Effector memory CD8-positive, alpha-beta T cell (primary cell): ENCODE measurements around the gene ZNF438.

Experiments
- ATAC-seq: fragments of 150-1000 bp; cut with Tn5 transposase; replicated peaks from 2 replicates; pipeline ENCODE4 v1.10.0; 2021; ENCODE audit warnings: mild to moderate bottlenecking, moderate library complexity
- DNase-seq, 3 experiments: peaks; one replicate each; pipeline ENCODE4 v3.0.0; 2021
- H3K27ac Mint-ChIP-seq, 2 donors: one replicate each; pipeline ENCODE4 v1.8.0; 2022; ENCODE audit warnings: mild to moderate bottlenecking in 2 of 2, mixed read lengths in 2 of 2, moderate library complexity in 2 of 2
- H3K27me3 Mint-ChIP-seq, 2 donors: one replicate each; pipeline ENCODE4 v1.8.0; 2022; ENCODE audit warnings: mixed read lengths in 2 of 2
- H3K36me3 Mint-ChIP-seq: one replicate; pipeline ENCODE4 v1.8.0; 2022; ENCODE audit warnings: mild to moderate bottlenecking, moderate library complexity, mixed read lengths; ENCODE audit not compliant: insufficient read depth
- H3K4me1 Mint-ChIP-seq, 2 donors: one replicate each; pipeline ENCODE4 v1.8.0; 2022; ENCODE audit warnings: low read depth in 2 of 2, mixed read lengths in 2 of 2
- H3K4me3 Mint-ChIP-seq, 2 donors: one replicate each; pipeline ENCODE4 v1.8.0; 2022; ENCODE audit warnings: mild to moderate bottlenecking in 2 of 2, mixed read lengths in 2 of 2, moderate library complexity in 2 of 2
- H3K9me3 Mint-ChIP-seq, 2 donors: one replicate each; pipeline ENCODE4 v1.8.0; 2022; ENCODE audit warnings: mixed read lengths in 2 of 2

The ZNF438 gene

GRCh38 chr10:30842185-30842584 lies 189.5 kb downstream of the ZNF438 start:
- Mint-ChIP-seq H3K27ac (no peak overlapping the region), H3K4me3 (no peak overlapping the region), H3K27me3 (no peaks in the 10 kb centered on the region), H3K4me1 (peaks cover 0 to 4% of the 10 kb centered on the region in 2 donors), H3K36me3 (no peaks in the 10 kb centered on the region), H3K9me3 (no peaks in the 10 kb centered on the region)
- DNase-seq (no peak), ATAC-seq (no peak)

- DNase-seq: no peak
- Mint-ChIP-seq H3K27me3 (no peaks in the 10 kb centered on the region), H3K27ac (no peak overlapping the region), H3K36me3 (no peaks in the 10 kb centered on the region), H3K4me3 (no peak overlapping the region), H3K9me3 (no peaks in the 10 kb centered on the region), H3K4me1 (no peaks in the 10 kb centered on the region)
- ATAC-seq: no peak
These were observed 191.1 kb downstream of the ZNF438 start for GRCh38 chr10:30840395-30841050.

GRCh38 chr10:30839652-30840051 lies 192.0 kb downstream of the ZNF438 start:
- no peak overlapping the region for H3K27ac Mint-ChIP-seq
- DNase-seq (no peak), ATAC-seq (no peak)
- H3K27me3 Mint-ChIP-seq: no peaks in the 10 kb centered on the region
- H3K36me3 Mint-ChIP-seq: no peaks in the 10 kb centered on the region
- H3K4me1 Mint-ChIP-seq: no peaks in the 10 kb centered on the region
- H3K9me3 Mint-ChIP-seq: no peaks in the 10 kb centered on the region
- H3K4me3 Mint-ChIP-seq: no peak overlapping the region

GRCh38 chr10:30836406-30836805 lies 195.3 kb downstream of the ZNF438 start:
- Mint-ChIP-seq H3K4me1 (no peaks in the 10 kb centered on the region), H3K27me3 (no peaks in the 10 kb centered on the region), H3K4me3 (no peak overlapping the region), H3K9me3 (no peaks in the 10 kb centered on the region), H3K36me3 (no peaks in the 10 kb centered on the region), H3K27ac (no peak overlapping the region)
- ATAC-seq (no peak), DNase-seq (no peak)

DNA sequence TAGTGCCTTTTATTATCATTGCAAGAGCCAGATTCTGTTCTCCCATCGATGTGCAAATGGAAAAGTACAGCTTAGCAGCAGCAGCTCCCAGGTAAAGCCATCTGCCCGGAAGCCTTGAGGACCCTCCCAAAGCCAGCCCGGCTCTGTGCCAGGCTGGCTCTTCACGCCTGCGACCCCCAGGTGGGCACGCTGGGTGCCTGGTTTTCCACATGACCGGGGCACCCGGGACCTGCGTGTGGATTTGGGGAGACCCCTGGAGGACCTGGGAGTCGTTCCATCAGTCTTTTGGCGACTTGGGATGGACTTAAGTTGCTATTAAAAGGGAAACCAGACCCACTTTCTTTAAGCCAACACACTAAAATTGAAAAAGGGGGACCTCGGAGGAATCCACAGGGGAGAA lies 196.5 kb downstream of the ZNF438 start:
- H3K27ac Mint-ChIP-seq: no peak overlapping the region
- no peaks in the 10 kb centered on the region for H3K9me3 Mint-ChIP-seq
- no peak overlapping the region for H3K4me3 Mint-ChIP-seq
- no peaks in the 10 kb centered on the region for H3K4me1 Mint-ChIP-seq
- no peak for ATAC-seq
- DNase-seq: no peak
- no peaks in the 10 kb centered on the region for H3K27me3 Mint-ChIP-seq
- H3K36me3 Mint-ChIP-seq: no peaks in the 10 kb centered on the region

- Mint-ChIP-seq H3K36me3 (no peaks in the 10 kb centered on the region), H3K9me3 (no peaks in the 10 kb centered on the region), H3K27ac (no peak overlapping the region), H3K4me3 (no peak overlapping the region), H3K27me3 (no peaks in the 10 kb centered on the region), H3K4me1 (no peaks in the 10 kb centered on the region)
- no peak for DNase-seq
- no peak for ATAC-seq
These were observed 197.0 kb downstream of the ZNF438 start for GRCh38 chr10:30834651-30835050.

DNA sequence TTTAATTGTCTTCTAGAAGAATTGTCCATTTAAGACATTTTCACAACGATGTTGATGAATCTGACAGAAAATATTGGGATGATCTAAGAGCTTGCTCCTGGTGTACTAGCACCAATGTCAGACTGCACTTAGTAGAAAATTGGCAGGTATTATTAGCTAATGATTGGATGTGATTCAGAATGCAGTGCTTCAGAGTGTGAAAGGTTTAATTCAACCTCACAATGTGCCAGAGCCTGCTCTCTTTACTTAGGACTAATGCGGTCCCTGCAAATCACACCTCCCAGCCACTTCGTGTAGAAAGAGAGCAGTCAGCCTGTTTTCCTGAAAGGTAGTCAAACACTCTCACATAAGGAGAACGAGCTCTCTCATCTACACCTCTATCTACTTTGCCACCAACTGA lies 197.5 kb downstream of the ZNF438 start:
- Mint-ChIP-seq H3K27ac (no peak overlapping the region), H3K4me3 (no peak overlapping the region), H3K9me3 (no peaks in the 10 kb centered on the region), H3K36me3 (no peaks in the 10 kb centered on the region), H3K4me1 (no peaks in the 10 kb centered on the region), H3K27me3 (no peaks in the 10 kb centered on the region)
- no peak for DNase-seq
- no peak for ATAC-seq

DNA sequence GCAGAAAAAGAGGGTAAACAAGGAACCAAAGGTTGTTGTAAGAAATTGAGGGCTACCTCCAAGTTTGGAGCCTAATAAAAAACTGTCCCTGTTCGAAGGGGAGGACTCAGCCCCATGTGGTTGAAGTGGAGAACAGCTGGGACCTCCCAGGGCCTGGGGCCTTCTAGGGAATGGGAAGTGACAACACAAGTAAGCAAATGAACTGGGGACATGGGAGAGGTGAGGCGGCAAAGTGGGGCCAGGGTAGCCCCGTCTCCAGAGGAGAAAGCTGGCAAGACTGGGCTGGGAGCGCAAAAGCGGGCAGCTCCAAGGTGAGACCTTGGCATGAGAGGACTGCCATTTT lies 198.1 kb downstream of the ZNF438 start:
- Mint-ChIP-seq H3K4me1 (no peaks in the 10 kb centered on the region), H3K4me3 (no peak overlapping the region), H3K27me3 (no peaks in the 10 kb centered on the region), H3K9me3 (no peaks in the 10 kb centered on the region), H3K36me3 (no peaks in the 10 kb centered on the region), H3K27ac (no peak overlapping the region)
- no peak for DNase-seq
- no peak for ATAC-seq

DNA sequence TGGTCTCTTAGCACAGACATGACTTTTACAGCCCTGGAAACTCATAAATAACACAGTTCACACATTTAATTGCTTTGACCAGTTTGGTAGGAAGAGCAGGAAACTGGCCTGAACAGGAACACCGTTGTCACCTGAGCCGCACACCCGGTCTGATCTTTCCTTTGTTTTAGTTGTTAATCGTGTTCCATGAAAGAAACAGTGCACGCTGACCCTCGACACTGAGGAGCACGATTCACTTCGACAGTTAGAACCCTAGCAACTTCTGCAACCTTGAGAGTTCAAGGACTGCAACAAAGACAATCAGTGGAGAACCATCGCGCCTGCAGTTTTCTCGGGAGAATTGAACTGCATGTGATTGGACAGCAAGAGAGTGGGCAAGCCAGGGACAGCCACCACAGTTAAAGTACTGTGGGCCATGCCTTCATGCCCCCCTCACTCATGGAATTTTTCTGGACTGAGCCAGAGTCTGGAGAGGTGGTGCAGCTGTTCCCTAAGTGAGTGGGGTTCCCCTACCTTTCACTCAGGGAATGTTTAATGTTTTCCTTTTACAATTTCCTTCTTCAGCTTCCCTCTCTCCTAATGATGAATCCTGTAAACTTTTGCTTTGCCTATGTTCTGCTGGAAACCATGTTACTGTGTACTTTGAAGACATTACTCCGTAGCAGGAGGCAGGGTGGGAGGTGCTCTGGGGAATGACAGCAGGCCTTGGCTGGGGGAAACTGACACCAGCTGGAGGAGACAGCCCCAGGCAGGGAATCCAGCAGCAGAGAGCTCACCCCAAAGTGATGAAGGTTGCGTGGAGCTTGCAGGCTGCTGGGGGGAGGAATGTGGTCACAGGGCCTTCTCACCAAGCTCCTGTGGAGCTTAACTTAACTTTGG lies 198.7 kb downstream of the ZNF438 start:
- H3K27me3 Mint-ChIP-seq: no peaks in the 10 kb centered on the region
- no peak for DNase-seq
- H3K36me3 Mint-ChIP-seq: no peaks in the 10 kb centered on the region
- no peak for ATAC-seq
- no peaks in the 10 kb centered on the region for H3K4me1 Mint-ChIP-seq
- no peak overlapping the region for H3K27ac Mint-ChIP-seq
- no peak overlapping the region for H3K4me3 Mint-ChIP-seq
- no peaks in the 10 kb centered on the region for H3K9me3 Mint-ChIP-seq

DNA sequence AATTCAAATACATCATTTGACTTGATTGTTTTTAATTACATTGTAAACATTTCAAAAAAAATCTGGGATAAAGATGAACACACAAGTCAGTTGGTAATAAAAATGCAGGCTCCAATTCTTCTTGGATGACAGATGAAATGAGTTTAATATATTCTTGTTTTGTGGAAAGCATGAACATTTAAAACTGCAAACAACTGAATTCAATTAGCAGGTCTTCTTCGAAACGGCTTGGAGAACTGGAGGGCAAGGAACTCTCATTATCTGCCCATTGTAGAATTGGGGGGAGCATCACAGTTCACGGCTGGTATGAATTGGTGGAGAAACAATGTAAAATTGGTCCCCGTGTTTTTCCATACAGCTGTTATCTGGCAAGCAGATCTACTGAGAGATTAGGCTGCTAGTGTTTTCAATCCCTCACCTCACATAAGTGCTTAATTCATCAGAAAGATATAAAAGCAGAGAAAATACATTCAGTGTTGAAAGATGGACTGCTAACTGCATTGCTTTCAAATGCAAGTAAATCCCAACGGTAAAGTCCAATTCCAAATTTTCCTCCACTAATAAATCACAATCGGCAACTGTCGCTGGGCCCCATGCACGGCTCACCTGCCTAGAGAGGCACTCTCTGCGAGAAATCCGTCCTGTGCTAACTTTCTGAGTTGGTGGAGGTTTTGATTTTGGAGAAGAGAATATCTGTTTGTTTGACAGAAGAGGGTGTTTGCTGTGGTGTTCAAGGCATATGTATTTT lies 199.5 kb downstream of the ZNF438 start:
- Mint-ChIP-seq H3K4me3 (no peak overlapping the region), H3K4me1 (no peaks in the 10 kb centered on the region), H3K9me3 (no peaks in the 10 kb centered on the region), H3K36me3 (no peaks in the 10 kb centered on the region), H3K27me3 (peaks cover 4 to 6% of the 10 kb centered on the region in 2 donors), H3K27ac (no peak overlapping the region)
- ATAC-seq: no peak
- DNase-seq: no peak

DNA sequence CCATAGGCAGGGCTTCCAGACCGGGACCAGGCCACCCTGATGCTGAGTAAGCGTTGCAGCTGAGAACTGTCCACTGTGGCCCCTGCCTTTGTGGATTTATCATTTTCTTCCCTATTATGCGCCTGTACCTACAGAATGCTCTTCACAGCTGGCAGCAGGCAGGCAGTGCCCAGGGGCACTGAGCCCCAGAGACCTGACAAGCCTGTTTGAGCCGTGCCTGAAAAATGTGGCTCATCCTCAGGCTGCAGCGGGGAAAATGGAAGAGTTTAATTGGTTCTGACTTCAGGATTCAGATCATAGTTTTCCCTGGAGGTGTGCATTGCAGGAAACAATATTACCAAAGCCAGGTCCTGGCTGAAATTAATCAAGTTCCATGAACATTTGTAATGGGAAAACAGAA lies 200.2 kb downstream of the ZNF438 start:
- H3K9me3 Mint-ChIP-seq: no peaks in the 10 kb centered on the region
- no peak overlapping the region for H3K27ac Mint-ChIP-seq
- no peaks in the 10 kb centered on the region for H3K36me3 Mint-ChIP-seq
- H3K27me3 Mint-ChIP-seq: peaks cover 10 to 13% of the 10 kb centered on the region in 2 donors
- no peak overlapping the region for H3K4me3 Mint-ChIP-seq
- no peaks in the 10 kb centered on the region for H3K4me1 Mint-ChIP-seq
- ATAC-seq (no peak), DNase-seq (no peak)

GRCh38 chr10:30830315-30831230 lies 201.1 kb downstream of the ZNF438 start:
- ATAC-seq (no peak), DNase-seq (no peak)
- peaks cover 10 to 21% of the 10 kb centered on the region in 2 donors for H3K27me3 Mint-ChIP-seq
- H3K27ac Mint-ChIP-seq: no peak overlapping the region
- H3K4me1 Mint-ChIP-seq: no peaks in the 10 kb centered on the region
- H3K9me3 Mint-ChIP-seq: no peaks in the 10 kb centered on the region
- no peaks in the 10 kb centered on the region for H3K36me3 Mint-ChIP-seq
- no peak overlapping the region for H3K4me3 Mint-ChIP-seq

GRCh38 chr10:30829901-30830300 lies 201.8 kb downstream of the ZNF438 start:
- no peak for ATAC-seq
- Mint-ChIP-seq H3K27ac (no peak overlapping the region), H3K4me3 (no peak overlapping the region), H3K27me3 (peaks cover 11 to 28% of the 10 kb centered on the region in 2 donors), H3K36me3 (no peaks in the 10 kb centered on the region), H3K9me3 (no peaks in the 10 kb centered on the region), H3K4me1 (no peaks in the 10 kb centered on the region)
- DNase-seq: no peak
